NOMO-1 treated with dmso at 0.1 percent for 144 hours (cell line): ENCODE results near the gene PIP5K1B.

Experiments
- DNase-seq: peaks from one replicate; lab custom pipeline; 2025; ENCODE audit not compliant: unreplicated experiment; lab: John Stamatoyannopoulos, UW

PIP5K1B gene

GRCh38 chr9:68769852-68770251, 64.8 kb downstream of the PIP5K1B start:
- no peak for DNase-seq

- DNase-seq, result no peak
Observed at GRCh38 chr9:68771376-68771775, 66.3 kb downstream of the PIP5K1B start.

DNA sequence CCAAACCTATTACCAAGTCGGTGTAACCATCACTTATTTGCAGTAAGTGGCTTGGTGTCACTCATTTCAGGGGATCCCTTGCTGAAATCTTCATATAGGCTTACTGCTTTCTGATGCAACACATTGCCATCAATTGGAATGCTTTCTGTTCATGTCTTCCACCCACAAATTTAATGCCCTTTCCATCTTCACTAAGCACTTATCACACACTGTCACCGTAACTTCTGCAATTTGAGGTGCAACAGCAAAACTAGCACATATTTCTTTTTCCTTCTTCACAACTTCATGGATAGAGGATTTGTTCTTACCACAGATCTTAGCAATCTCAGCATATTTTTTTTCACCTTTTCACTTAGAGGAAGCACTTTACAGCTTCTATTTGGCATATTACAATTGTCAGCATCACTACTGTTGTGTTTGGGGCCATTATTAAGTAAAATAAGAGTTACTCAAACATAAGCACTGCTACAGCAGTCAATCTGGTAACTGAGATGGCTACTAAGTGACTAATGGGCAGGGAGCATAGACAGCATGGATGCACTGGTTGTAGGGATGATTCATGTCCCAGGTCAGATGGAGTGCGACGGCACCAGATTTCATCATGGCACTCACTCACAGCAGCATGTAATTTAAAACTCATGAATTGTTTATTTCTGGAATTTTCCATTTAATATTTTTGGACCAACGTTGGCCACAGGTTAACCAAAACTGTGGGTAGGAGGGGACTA, 70.1 kb downstream of the PIP5K1B start:
- DNase-seq, result no peak

DNA sequence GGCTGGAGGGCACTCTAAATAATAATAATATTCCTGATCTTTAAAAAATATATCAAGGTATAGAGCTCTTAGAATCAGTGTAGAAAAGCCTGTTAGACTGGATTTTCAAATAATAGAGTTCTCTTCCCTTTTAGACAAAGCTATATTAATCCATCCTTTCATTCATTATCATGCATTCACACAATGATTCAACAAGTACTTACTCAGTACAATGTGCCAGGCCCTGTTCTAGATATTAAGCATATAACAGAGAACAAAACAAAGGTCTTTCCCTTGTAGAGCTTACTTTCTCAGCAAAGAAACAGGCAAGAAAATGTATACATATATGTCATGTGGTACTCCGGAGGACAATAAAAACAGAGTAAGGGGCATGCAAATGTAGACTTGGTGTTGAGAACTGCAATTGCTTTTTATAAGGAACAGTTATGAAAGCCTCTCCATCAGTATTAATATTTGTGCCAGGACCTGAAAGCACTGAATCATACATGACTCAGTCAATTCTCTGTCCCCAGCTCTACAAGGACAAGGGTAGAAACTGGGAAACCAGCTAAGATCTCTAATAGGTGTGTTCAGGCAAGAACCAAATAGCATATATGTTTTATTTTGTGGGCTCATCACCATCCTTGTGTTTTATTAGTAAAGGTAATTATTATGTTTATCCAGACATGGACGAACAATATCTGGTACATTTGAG, 72.2 kb downstream of the PIP5K1B start:
- DNase-seq, result no peak

DNA sequence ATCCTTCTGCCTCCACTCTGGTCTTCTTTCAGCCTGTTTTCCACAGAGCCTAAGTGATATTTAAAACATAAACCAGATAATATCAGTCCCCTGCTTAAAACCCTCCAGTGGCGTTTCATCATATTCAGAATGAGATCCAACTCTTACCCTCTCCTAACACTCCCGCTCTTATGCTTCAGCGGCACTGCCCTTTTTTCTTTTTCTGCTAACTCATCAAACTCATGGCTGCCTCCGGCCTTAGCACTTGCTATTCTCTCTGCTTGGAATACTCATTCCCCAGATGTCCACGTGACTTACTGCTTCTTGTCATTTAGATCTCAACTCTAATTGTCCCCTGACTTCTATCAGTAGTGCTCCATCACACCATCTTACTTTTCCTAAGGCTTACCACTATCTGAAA, 73.6 kb downstream of the PIP5K1B start:
- no peak for DNase-seq

- peak; percentile 52 for DNase-seq
Observed at GRCh38 chr9:68779558-68780379, 74.7 kb downstream of the PIP5K1B start.

GRCh38 chr9:68780380-68780712, 75.3 kb downstream of the PIP5K1B start:
- DNase-seq, result no peak

- DNase-seq, result no peak
Observed at GRCh38 chr9:68780720-68781119, 75.7 kb downstream of the PIP5K1B start.

GRCh38 chr9:68781928-68782327, 76.9 kb downstream of the PIP5K1B start:
- DNase-seq, result no peak

DNA sequence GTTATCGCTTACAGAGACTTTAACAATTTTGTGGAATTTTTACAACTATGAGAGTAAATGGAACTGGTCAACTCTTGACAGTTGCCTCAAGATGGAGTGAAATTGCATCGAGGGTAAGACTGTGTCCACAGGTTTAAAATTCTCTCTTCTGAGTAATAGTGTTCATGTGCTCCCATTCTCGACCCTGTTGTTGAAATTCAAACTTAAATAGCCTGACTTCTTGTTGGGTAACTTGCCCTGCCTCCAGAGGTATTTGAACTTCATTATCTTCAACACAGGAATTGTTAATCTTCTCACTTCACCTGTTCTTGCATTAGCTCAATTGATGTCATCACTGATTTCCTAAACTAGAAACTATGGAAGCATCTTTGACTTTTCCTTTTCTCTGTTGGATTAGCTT, 77.5 kb downstream of the PIP5K1B start:
- DNase-seq, result no peak

DNA sequence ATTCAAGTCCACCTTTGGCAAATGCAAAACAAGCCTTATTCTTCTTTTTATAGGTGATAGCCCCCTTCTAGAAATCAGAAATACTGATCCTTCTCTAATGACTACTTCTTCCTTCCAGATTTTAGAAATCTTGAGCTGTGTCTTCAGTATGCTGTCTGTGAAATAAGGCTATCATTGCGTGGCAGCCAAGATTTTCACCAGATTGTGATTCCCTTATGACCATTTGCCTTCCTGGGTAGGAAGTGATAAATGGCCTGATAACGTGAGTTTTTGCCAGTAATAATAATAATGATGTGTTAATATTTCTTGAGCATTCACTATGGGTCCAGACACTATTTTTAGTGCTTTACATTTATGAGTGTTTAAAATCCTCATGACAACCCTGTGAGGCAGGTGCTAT, 80.9 kb downstream of the PIP5K1B start:
- no peak for DNase-seq

GRCh38 chr9:68791169-68791568, 86.1 kb downstream of the PIP5K1B start:
- DNase-seq, result no peak

- DNase-seq, result no peak
Observed at GRCh38 chr9:68793605-68794343, 88.7 kb downstream of the PIP5K1B start.

DNA sequence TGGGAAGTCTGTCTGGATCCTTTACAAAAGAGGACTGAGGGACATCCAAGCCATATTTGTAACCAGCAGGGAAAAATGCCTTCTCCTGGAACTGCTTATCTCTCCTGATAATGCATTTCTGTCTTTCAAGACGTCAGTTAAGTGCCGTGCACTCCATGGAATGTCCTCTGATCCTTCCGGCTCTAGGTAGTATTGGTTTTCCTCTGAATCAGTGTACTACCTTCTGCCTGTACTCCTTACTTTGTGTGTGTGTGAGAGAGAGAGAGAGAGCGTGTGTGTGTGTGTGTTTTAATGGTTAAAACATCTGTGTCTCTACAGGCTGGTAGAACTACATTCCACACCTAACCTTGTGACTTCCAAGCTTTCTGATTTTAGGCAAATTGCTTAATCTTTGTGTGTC, 89.9 kb downstream of the PIP5K1B start:
- DNase-seq, result no peak

GRCh38 chr9:68795411-68795810, 90.4 kb downstream of the PIP5K1B start:
- no peak for DNase-seq

GRCh38 chr9:68797116-68797515, 92.1 kb downstream of the PIP5K1B start:
- DNase-seq, result no peak

DNA sequence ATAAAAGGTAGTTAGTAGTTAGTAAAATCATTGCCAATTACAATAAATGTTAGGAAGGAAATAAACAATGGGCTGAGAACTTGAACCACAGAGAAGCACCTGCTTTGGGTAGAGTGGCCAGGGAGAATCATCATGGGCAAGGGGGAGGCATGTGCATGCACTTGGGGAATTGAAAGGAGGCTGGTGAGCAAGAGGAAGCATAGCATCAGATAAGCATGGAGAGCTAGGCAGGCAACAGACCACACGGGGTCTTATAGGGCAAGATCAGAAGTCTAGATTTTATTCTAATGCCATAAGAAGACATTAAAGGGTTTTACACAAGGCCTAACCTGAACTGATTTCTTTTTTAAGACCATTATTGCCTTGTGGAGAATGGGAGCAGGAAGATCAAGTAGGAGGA, 93.4 kb downstream of the PIP5K1B start:
- DNase-seq, result no peak

GRCh38 chr9:68800836-68801235, 95.8 kb downstream of the PIP5K1B start:
- DNase-seq, result no peak

DNA sequence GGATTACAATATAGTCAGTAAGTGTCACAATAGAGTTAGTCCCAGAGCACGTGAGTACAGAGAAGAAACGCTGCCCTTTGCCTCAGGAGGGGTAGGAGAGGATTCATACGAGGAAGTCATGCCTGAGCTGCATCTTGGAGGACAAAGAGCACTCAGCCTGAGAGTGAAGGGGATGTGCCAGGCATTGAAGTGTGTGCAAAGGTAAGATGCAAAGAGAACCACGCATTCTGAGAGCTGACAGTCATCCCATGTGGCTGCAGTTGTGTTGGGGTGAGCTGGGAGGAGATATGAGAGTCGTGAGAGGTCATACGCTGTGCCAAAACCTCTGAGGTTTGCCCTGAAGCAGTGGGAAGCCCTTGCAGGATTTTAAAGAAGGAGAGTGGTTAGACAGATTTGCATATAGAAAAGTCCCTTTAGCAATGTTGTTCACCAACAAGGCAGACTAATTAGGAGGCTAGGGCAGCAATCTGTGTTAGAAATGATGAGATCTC, 97.5 kb downstream of the PIP5K1B start:
- DNase-seq, result no peak

DNA sequence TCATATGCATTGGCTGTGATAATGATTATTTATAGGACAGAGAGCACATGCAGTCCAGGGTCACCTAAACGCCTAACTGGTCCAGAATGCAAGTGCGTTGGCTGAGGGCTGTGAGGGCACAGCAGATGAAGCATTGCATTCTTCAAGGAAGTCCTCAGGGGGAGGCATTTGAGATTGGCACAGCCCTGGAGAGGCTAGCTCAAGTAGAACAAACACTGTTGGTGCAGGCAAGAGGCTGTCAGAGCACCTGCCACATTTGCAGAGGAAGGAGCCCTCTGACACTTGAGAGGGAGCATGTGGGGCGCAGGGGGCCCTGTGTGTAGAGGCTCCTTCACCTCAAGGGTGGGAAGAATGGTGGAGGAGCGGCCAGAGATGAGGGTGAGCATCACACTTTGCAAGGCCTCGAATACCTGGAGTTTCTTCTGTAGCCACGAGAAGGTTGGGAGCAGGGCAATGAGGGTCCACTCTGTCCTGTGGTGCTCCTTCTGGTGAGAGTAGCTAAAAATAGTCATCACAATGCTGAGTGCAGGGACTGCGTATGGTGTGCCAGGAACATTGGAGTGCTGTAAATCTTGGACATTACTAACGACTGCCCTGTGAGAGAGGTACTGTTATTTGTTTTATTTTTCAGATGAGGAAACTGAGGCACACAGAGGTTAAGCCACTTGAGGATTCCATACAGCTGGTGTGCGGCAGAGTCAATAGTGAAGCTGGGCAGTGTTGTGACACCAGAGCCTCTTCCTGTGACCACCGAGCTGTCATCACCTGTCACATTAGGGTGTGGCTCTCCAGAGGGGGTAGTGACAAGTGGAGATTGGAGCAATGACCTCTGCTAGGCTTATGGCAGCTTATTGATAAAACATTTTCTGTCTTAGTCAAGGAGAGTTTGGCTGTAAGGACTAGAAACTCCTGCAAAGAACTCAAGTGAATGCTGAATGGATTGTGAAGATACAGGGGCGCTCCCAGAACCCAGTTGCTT, 100.2 kb downstream of the PIP5K1B start:
- DNase-seq, result no peak
